ENCODE results near the gene TMCC2. TPM values are rescaled to one million over a fixed set of nuclear protein-coding genes. Genes with fewer than 3 reads are reported as not detected.

Gene TMCC2
- total and polyA plus RNA-seq, 2 donors from 2014 or later: 1.3 to 3.5 TPM

GRCh38 chr1:205272536-205272935 lies 44.8 kb downstream of the TMCC2 start:
- no peaks in the 10 kb centered on the region for H3K27me3 ChIP-seq (ENCODE audit: control insufficient read depth, insufficient read depth, low read length)
- H3K9ac ChIP-seq (ENCODE audit: low read length in 3 of 3): no peak overlapping the region
- peaks cover 0 to 30% (median 13%) of the 10 kb centered on the region in 3 donors for H3K4me1 ChIP-seq (ENCODE audit: control insufficient read depth in 2 of 3, insufficient read depth in 2 of 3, low read depth in 1 of 3, low read length in 3 of 3)
- H3K4me3 ChIP-seq (ENCODE audit: low read length in 3 of 3): no peak overlapping the region
- no peaks in the 10 kb centered on the region for H3K9me3 ChIP-seq (ENCODE audit: control insufficient read depth in 2 of 3, insufficient read depth in 1 of 3, low read length in 3 of 3)
- TF ChIP-seq, protein P1, sequence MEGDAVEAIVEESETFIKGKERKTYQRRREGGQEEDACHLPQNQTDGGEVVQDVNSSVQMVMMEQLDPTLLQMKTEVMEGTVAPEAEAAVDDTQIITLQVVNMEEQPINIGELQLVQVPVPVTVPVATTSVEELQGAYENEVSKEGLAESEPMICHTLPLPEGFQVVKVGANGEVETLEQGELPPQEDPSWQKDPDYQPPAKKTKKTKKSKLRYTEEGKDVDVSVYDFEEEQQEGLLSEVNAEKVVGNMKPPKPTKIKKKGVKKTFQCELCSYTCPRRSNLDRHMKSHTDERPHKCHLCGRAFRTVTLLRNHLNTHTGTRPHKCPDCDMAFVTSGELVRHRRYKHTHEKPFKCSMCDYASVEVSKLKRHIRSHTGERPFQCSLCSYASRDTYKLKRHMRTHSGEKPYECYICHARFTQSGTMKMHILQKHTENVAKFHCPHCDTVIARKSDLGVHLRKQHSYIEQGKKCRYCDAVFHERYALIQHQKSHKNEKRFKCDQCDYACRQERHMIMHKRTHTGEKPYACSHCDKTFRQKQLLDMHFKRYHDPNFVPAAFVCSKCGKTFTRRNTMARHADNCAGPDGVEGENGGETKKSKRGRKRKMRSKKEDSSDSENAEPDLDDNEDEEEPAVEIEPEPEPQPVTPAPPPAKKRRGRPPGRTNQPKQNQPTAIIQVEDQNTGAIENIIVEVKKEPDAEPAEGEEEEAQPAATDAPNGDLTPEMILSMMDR (IDR thresholded peaks at IDR 0.05; ENCODE audit: borderline replicate concordance, extremely low read depth, insufficient read depth): no peak
- DNase-seq (no peak), FAIRE-seq (no peak)
- intact Hi-C loops (cut with DNase I): loop anchor here (5.0 kb wide), 1 partner anchor 55 kb away; no protein-coding TSS in a partner anchor
- no peak overlapping the region for H3K27ac ChIP-seq (ENCODE audit: low read depth in 2 of 2, low read length in 2 of 2)
- H3K36me3 ChIP-seq (ENCODE audit: control insufficient read depth in 2 of 3, insufficient read depth in 3 of 3, low read length in 3 of 3): no peaks in the 10 kb centered on the region

DNA sequence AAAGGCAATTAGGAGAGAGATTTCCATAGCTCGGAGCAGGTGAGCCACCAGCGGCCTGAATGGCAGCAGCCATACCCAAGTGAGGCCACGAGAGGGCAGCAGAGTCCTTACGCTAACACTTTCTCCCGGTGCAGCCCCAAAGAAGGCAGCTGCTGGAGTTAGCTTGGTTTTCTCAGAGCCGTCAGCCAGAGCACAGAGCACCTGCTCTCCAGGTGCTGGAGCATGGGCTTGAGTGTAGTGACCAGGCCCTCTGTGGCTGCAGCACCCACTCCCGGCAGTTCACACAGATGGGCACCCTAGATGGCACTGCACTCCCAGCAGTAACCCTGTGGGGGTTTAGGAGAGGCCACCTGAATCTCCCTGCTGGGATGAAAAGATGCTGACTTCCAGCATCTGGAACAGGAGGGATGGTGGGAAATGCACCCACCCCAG lies 45.8 kb downstream of the TMCC2 start:
- peak; percentile 90 to 94 (median 91) for DNase-seq
- H3K27me3 ChIP-seq (ENCODE audit: control insufficient read depth, insufficient read depth, low read length): no peaks in the 10 kb centered on the region
- H3K9ac ChIP-seq (ENCODE audit: low read length in 3 of 3): peak overlapping the region in 1 of 3 donors; percentile 43
- peaks cover 0 to 30% (median 13%) of the 10 kb centered on the region in 3 donors for H3K4me1 ChIP-seq (ENCODE audit: control insufficient read depth in 2 of 3, insufficient read depth in 2 of 3, low read depth in 1 of 3, low read length in 3 of 3)
- H3K27ac ChIP-seq (ENCODE audit: low read depth in 2 of 2, low read length in 2 of 2): peak overlapping the region; percentile 74 to 84
- H3K4me3 ChIP-seq (ENCODE audit: low read length in 3 of 3): no peak overlapping the region
- intact Hi-C loops (cut with DNase I): loop anchor here (5.0 kb wide), 1 partner anchor 54 kb away; no protein-coding TSS in a partner anchor
- no peaks in the 10 kb centered on the region for H3K36me3 ChIP-seq (ENCODE audit: control insufficient read depth in 2 of 3, insufficient read depth in 3 of 3, low read length in 3 of 3)
- peak; percentile 52 for FAIRE-seq
- TF ChIP-seq, protein P1 (IDR thresholded peaks at IDR 0.05; ENCODE audit: borderline replicate concordance, extremely low read depth, insufficient read depth): peak; percentile 99
- H3K9me3 ChIP-seq (ENCODE audit: control insufficient read depth in 2 of 3, insufficient read depth in 1 of 3, low read length in 3 of 3): no peaks in the 10 kb centered on the region

DNA sequence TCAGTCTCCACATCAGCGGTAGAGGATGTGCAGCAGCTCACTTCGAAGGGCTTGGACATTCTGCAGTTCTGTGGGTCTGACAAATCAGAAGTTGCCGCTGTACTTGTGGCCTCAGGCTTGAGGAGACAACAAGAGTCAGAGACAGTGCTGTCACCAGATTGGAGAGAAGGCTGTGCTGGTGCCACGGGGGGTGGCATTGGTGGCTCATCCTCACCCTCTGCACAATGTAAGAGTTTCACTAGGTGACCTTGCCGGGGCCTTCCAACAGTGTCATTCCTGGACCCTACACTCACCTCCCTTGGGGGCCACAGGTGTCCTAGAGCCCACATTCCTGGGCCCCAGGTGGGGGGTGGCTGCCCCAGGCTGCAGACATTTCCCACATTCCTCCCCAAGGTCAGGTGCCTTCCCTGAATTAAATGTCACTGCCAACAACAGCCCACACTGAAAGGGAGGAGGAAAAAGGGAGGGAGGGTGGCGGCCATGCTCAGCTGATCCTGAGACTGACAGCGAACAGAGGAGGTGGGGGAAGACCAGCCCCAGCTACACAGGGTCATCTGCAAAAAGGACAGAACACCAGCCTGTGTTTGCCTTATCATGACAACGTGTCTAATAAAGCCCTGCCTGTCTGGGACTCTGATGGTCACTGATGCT lies 46.4 kb downstream of the TMCC2 start:
- DNase-seq (peak in 4 of 5 donors; percentile 70 to 89 (median 78)), FAIRE-seq (no peak)
- no peak overlapping the region for H3K4me3 ChIP-seq (ENCODE audit: low read length in 3 of 3)
- no peaks in the 10 kb centered on the region for H3K27me3 ChIP-seq (ENCODE audit: control insufficient read depth, insufficient read depth, low read length)
- H3K27ac ChIP-seq (ENCODE audit: low read depth in 2 of 2, low read length in 2 of 2): peak overlapping the region; percentile 74 to 84
- H3K4me1 ChIP-seq (ENCODE audit: control insufficient read depth in 2 of 3, insufficient read depth in 2 of 3, low read depth in 1 of 3, low read length in 3 of 3): peaks cover 0 to 31% (median 13%) of the 10 kb centered on the region in 3 donors
- TF ChIP-seq, protein P1 (IDR thresholded peaks at IDR 0.05; ENCODE audit: borderline replicate concordance, extremely low read depth, insufficient read depth): no peak
- H3K9ac ChIP-seq (ENCODE audit: low read length in 3 of 3): peak overlapping the region in 1 of 3 donors; percentile 43
- no peaks in the 10 kb centered on the region for H3K9me3 ChIP-seq (ENCODE audit: control insufficient read depth in 2 of 3, insufficient read depth in 1 of 3, low read length in 3 of 3)
- H3K36me3 ChIP-seq (ENCODE audit: control insufficient read depth in 2 of 3, insufficient read depth in 3 of 3, low read length in 3 of 3): no peaks in the 10 kb centered on the region
- intact Hi-C loops (cut with DNase I): loop anchor here (5.0 kb wide), 1 partner anchor 53 kb away; no protein-coding TSS in a partner anchor
